GM10266 (cell line): ENCODE results near the gene ZBED4.
A peak's percentile ranks its signal among the peaks of the same experiment; 100 is the strongest.
"Not testable (repeated sequence)": the region's sequence is repeated elsewhere in the genome, so short reads cannot be mapped to it uniquely, and the experiment has no call there.

ENCODE experiments used
- DNase-seq: peaks from one replicate; pipeline ENCODE4 v3.0.0; 2012; ENCODE audit errors: extremely low spot score
- CTCF ChIP-seq: IDR thresholded peaks from 2 replicates; pipeline ENCODE4 v1.5.1; 2012; ENCODE audit warnings: mild to moderate bottlenecking, low read depth; ENCODE audit not compliant: control insufficient read depth, insufficient read depth; ENCODE audit errors: missing control alignments

The ZBED4 gene

DNA sequence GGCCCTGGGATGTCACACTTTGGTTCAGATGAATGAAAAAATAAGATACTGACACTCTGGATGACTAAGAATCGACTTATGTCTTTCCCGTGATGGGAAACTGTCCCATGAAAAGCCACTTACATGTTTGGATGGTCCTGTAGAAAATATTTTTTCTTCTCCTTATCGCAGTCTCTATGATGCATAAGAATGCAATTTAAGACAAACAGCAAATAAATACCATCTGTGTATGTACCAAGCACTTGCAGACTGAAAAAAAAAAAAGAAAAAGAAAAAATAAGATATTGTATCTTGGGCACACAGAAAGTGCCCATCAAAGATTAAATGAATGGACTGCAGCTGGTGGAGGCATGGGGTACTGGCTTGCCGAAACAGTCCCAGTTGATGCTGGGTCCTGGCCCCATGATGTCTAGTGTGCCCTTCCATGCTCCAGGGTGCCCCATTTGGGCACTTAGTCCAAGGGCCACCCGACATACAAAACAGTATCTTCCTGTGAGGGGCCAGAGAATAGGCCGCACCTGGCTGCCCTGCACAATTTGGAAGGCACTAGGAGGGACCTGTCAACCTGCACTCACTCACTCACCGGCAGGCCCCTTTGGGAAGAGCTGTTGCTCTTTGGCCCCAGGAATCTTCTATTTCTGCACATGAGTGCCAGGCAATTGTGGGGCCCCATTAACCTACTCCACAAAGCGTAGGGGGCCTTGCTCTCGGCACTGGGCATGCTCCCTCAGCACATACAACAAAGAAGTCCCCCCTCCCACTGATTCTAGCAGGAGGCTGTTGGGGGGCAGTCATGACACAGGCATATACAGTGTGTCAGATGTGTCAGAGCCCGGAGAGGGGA lies 2.5 kb upstream of the ZBED4 start:
- no peak for TF ChIP-seq CTCF

GRCh38 chr22:49852568-49852897 lies 1.1 kb upstream of the ZBED4 start:
- DNase-seq, result not testable (repeated sequence)

More for the DNA sequence above, 2.5 kb upstream of the ZBED4 start:
- DNase-seq, result no peak

- DNase-seq, result peak; percentile 54
- no peak for TF ChIP-seq CTCF
Observed at GRCh38 chr22:49853981-49854831, 562 bp downstream of the ZBED4 start.

DNA sequence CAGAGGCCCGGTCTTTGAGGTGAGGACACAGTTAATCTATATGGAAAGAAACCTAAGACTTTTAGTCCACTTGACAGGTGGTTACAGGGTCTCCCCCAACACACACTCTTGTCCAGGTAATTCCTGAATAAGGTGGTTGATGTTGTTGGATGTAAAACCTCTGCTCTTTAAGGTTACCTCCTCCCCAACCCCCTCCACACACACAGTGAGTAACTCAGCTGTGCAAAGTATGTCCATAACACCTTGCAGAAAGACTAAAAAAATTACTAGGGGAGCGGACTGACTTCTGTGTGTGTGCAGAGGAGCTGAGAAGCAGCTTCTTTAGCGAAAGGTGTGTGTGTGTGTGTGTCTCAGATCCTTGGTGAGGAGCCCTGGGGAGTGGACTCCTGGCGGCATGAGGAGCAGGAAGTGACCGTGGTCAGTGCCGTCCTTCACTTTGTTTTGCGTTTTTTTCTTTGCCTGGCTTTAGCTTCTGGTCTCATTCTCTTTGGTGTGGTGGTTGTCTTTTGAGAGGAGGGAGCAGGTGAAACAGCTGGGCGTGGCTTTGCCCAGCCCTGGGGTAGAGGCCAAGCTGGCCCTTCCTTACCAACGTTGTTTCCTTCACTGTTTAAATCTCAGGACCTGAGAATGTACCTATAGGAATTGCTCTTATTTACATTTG lies 1.7 kb downstream of the ZBED4 start:
- DNase-seq, result no peak
- TF ChIP-seq CTCF, result no peak

- no peak for TF ChIP-seq CTCF
- DNase-seq, result no peak
Observed at GRCh38 chr22:49856343-49856742, 2.7 kb downstream of the ZBED4 start.

DNA sequence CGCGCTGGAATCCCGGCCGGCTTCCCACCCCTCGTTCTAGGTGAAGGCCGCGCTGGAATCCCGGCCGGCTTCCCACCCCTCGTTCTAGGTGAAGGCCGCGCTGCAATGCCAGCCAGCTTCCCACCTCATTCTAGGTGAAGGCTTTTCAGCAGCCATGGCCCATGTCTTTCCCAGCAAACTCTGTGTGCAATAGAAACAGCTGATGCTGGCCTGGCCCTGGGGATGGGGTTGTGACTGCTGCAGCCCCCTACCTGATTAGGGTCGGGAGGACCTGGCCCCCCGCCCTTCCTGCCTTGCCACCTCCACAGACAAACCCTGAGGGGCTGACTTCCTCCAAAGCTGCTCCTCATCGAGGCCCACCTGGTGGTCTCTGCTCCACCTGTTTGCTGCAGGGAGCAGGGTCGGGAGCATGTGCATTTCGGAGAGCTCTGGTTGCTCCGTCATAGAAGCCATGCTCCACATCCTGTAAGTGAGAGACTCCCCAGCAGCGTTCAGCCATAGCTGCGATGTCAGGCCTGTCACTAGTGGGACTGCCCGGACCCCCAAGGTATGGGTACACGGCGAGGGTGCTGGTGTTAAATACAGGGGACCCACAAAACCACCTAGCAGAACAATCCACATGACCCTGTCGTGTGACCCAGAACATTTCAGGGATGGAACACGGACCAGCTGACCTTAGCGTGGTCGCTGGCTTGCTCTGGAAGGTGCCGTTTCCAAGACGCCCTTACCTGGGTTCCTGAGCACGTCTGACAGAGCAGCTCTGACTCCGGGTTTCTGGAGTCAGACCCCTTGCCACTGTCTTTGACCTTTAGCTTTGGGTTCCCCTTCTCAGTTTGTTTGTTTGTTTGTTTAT lies 3.3 kb downstream of the ZBED4 start:
- DNase-seq, result no peak
- no peak for TF ChIP-seq CTCF

GRCh38 chr22:49858827-49859226 lies 5.2 kb downstream of the ZBED4 start:
- no peak for TF ChIP-seq CTCF
- no peak for DNase-seq
